T-helper 2 cell (primary cell): Measurements from ENCODE around the gene CLDN14.

Experiments used
- DNase-seq, 5 experiments: peaks; one replicate each; pipeline versions ENCODE4 v3.0.0 to v3.0.0-alpha.2; 2012 to 2022

The CLDN14 gene

DNA sequence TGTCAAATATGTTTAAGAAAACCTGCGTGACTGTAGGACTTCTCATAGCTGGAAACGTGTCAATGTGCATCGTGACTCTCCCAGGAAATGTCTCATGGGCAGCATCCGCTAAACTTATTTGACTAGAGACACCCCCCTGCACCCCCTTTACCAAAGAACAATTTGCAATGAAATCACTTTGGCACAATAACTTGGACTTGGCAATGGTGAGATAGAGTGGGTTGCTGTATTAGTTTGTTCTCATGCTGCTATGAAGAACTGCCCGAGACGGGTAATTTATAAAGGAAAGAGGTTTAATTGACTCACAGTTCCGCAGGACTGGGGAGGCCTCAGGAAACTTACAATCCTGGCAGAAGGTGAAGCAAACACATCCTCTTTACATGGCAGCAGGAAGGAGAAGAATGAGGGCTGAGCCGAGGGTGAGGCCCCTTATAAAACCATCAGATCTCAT lies 13.8 kb downstream of the CLDN14 start:
- no peak for DNase-seq

DNA sequence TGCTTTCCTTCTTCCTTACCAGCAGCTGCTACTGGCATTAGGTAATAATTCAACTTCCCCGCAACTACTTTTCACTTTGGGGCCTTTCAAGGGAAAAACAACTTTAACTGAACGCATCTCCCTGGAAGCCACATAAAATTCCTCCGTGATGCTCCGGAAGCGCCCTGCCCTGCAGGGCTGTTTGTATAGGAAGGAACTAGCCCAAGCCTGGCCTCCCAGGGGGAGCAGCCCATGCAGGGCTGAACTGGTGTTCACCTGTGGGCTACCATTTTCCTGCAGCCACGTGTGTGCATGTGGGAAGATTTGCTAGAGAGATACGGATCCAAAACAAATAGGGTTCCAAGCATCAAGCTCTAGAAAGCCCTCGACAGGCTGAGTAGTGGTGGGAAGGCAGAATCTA lies 14.4 kb downstream of the CLDN14 start:
- DNase-seq = no peak

DNA sequence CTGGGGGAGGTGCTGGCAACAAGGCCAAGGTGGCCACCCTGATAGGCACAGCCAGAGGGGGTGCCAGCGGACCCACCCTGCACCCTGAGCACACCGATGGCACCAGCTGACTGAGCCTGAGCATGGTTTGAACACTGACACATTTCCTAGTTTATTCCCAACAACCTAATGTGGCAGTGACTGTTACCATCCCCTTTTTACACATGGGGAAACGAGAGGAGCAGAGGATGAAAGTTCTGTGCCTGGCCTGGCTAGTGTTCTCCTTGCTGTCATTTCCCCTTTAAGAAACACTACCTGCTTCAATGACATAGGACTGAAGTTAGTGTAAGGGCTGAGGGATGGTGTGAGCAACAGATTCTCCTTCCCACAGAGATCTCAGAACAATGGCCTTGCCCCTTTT lies 15.3 kb downstream of the CLDN14 start:
- DNase-seq = no peak

DNA sequence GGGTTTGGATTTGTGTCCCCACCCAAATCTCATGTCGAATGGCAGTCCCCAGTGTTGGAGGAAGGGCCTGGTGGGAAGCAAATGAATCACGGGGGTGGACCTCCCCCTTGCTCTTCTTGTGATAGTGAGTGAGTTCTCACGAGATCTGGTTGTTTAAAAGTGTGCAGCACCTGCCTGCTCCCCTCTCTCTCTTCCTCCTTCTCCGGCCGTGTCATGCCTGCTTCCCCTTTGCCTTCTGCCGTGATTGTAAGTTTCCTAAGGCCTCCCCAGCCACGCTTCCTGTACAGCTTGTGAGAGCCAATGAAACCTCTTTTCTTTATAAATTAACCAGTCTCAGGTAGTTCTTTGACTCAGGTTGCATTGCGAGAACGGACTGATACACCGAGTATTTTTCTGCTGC lies 15.9 kb downstream of the CLDN14 start:
- no peak for DNase-seq

DNA sequence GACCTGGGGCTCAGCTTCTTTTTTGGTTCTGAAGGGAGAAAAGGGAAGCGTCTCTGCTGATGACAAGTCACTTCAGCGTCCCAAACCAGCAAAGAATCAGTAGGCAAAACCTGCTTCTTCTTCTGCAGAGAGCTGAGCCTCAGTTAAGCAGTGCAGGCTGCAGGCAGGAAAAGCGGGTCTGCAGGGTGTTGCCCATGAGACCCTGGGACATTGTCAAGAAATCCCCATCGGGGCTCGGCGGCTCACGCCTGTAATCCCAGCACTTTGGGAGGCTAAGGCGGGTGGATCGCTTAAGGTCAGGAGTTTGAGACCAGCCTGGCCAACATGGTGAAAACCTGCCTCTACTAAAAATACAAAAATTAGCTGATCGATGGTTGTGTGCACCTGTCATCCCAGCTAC lies 16.7 kb downstream of the CLDN14 start:
- DNase-seq = no peak

DNA sequence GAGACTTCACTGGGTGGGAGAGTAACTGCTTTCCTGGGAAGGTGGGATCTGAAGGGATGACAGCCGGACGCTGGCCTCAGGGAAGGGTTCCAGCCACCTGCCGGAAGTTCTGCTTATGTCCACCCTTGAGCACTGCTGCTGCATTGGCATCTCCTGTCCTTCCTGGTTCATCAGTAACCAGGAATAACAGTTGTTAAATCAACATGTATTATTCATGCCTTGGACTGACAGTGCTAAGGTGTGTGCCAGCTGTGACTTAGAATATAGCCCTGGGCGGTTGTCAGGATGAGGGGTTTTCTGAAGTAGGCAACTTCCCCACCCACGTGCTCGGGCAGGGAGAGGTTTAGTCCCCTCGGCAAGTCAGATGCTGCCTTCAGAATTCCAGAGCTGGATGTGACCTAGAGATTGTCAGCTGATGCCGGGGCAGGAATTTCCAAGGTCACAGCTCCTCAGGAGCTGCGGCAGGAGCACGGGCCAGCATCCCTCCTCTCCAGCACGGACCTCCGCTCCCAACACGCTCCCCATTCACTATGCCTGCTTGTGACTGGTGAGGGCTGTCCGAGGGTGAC lies 17.9 kb downstream of the CLDN14 start:
- DNase-seq = no peak

DNA sequence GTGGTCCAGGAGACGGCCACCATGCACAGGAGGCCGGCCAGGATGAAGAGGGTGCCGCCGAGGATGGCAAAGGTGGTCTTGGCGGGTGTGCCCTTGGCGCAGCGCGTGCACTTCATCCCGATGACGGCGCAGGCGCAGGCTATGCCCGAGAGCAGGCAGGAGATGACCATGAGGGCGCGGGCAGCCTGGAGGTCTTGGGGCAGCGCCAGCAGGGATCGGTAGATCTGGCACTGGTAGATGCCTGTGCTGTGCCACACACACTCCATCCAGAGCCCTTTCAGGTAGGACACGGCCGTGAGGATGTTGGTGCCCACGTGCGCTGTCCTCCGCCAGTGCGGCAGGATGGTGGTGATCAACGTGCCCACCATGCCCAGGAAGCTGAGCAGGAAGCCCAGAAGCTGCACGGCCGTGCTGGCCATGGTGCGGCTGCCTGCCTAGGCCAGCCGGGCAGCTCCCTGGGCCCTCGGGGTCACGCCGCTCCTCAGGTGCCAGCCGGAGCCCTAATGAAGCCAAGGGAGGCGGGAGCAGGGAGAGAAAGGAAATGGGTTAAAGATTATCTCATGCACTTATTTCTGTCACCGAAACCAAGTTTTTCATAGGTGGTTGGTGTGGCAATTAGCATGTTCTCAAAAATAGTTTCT lies 18.5 kb downstream of the CLDN14 start:
- DNase-seq = no peak

DNA sequence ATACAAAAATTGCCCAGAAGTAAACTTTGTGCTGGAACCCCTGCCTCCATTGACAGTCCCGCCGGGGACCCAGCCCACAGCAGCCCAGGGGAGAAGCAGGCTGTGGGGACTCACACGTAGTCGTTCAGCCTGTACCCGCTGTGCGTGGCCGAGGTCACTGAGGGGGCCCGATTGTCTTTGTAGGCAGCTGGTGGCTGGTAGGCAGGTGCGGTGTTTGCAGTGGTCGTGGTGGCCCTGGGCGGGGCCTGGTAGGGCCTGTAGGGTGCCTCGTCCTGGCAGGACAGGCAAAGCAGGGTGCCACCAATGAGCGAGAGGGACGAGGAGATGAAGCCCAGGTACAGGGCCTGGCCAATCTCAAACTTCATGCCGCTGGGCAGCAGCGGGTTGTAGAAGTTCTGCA lies 19.1 kb downstream of the CLDN14 start:
- no peak for DNase-seq

DNA sequence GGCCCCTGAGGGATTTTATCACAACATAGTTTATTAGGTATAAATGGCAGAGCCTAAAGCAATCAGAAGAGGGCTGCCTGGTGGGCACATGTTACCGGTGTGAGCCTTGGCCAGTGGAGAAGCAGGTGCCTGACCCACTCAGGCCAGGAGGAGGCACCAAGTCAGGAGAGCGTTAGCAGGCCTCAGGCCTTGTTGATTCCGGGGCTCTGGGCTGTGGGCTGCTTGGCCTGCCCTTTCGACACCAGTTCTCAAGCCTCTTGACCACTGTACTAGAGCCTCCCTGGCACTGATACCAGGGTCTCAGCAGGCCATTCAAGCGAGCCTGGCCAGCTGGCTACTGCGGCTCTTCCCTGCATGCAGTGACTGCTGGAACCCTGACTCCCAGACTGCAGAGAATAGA lies 20.8 kb downstream of the CLDN14 start:
- DNase-seq = no peak

DNA sequence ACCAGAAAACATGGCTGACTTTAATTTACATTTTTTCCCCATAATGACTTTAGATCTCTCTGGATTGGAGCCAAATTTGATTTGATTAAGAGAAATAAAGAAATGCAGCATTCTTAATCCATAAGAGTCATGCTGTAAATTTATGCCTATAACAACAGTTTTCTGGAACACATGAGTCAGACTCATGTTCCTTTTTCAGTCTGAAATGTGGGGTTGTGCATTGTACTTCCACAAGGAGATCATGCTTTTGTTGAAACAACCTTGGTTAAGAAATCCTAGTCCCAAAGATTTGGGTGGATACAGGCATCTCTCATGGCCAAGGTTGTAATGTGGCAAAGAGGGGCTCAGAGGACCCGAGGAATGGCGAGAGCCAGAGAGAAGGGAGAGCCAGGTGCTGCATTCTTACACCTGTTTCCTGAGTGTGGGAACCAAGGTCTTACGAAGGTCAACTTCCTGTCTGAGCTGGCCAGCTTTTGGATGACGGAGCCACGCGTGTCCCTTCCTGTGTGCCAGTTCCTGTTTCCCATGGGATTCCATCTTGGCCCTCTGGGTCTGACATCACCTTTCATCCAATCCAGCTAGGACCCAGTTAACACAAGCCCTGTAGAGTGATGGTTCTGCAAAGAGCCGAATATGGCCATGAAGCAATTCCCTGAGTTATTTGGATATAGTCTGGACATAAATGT lies 23.1 kb downstream of the CLDN14 start:
- no peak for DNase-seq

DNA sequence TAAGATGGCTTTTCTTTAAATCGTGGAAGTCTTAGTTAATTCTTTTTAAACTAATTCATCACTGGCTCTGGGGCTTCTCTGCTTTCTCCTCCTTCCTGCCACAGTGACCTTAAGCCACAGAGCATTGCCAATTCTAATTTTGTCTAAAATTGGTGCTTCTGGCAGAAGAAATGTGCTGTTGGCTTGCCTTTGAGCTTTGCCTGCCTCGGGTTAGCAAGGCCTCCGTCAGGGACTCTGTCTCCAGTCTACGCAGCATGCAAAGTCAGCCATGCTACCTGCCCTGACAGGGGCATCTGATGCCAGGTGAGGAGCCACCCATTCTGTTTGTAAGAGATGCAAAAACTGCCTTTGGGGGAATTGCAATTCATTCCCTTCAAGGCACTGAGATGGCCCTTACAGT lies 25.2 kb downstream of the CLDN14 start:
- no peak for DNase-seq

DNA sequence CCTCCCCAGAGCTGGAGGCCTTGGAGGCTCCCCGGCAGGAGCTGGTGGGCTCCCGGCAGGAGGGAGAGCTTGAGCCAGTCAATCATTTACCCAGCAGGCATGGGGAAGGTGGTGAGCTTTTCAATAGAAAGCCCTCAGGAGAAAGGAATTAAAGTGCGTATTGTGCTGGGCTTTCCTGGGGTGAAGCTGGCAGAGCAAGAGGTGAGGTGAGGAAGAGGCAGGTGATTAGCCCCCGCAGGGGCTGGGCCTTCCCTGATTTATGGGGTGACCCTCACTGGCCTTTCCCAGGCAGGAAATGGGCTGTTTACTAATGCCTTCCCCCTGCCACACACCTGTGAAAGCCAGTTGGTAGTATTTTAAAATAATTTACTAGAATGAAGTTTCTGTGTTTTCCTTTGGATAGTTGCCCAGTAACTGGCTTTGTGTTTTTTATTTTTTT lies 25.8 kb downstream of the CLDN14 start:
- no peak for DNase-seq

DNA sequence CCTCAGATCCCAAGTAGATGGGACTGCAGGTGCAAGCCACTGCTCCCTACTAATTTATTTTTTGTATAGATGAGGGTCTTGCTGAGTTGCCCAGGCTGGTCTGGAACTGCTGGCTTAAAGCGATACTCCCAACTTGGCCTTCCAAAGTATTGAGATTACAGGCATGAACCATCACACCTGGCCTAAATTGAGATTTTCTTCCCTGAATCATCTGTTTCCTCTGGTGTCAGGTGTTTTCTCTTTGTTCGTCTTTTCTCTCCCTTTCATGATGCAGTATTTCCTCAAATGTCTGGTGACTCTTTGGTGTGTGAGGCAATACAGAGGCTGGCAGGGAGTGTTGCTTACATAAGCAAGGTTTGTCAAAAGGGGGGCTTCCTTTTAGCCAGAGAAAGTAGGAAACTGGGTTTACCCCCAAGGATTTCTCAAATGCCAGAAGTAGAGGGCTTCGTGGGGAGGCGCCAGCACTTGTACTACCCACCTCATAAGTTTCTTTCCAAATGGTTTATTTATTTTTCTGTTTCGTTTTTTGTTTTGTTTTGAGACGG lies 27.6 kb downstream of the CLDN14 start:
- DNase-seq = no peak

DNA sequence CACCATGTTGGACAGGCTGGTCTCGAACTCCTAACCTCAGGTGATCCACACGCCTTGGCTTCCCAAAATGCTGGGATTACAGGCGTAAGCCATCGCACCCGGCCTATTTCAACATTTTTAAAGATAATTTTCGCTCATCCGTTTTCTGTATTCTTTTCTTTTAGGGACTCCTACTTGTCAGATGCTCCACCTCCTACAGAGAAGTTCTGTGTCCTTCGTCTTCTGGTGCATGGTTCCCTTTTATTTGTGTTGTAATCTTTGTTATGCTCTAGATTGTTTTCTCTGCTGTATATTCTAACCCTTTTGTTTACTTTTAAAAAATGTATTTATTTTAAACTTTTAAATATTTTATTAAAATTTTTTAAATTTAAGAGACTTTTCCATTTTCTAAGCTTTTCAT lies 28.4 kb downstream of the CLDN14 start:
- DNase-seq = no peak

DNA sequence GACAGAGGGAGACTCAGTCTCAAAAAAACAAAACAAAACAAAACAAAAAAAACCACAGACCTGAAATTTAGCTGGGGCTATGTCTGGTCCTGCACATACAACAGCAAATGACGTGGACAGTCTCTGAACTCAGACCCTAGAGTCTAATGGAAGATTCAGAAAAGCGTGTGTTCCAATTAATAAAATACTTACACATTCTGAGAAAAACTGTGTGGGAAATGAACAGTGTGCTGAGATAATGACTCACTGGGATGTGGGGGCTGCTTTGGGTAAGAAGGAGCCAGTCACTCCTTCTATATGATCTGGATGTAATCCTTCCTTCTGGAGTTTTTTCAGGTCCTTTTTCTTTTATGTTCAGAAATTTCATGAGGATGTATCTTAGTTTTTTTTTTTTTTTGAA lies 29.4 kb downstream of the CLDN14 start:
- no peak for DNase-seq

DNA sequence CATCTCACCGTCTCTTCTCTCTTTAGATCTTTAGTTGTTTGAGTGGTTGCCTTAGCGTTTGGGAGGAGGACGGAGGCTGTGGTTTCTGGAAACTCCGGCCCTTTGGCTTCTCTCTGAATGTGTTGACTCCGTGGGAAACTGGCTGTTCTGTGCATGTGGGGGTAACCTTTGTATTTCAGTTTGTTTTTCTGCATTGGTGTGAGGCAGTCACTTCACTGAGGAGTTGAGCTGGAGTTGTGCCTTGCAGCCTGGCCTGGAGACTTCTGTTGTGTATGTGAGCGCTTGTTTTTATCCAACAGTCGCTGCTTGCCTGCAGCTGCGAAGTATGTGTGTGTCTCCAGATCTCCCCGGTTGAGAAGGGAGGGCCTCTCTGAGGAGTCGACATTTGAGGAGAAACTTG lies 33.6 kb downstream of the CLDN14 start:
- no peak for DNase-seq

DNA sequence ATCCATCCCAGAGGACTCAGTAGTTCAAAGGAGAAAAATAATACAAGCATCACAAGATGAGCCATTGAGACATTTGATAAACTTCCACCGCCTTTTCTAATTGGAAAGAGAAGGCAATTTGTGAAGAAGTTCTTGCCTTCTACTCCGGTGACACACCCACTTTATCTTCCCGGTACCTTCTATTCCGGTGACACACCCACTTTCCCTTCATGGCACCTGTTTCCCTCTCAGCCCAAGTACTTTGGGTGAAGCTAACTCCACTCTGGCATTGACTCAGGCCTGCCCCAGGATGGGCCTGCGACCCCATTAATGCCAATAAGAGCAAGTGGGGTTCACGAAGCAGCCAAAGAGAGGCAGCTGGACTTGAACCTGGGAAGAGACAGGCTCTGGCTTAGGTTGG lies 38.2 kb downstream of the CLDN14 start:
- DNase-seq = no peak

DNA sequence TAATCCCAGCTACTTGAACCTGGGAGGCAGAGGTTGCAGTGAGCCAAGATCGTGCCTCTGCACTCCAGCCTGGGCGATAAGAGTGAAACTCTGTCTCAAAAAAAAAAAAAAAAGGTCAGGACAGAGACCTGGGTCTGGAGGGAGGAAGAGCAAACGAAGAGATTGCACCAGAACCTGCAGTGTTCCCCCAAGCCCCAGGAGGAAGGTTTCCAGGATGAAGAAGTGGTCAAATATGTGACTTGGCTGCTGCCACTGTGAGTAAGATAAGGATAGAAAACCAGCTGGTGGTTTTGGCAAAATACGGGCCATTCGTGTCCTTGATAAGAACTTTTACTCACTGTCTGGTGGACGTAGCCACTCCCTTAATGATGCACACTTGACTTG lies 42.2 kb downstream of the CLDN14 start:
- DNase-seq = no peak

DNA sequence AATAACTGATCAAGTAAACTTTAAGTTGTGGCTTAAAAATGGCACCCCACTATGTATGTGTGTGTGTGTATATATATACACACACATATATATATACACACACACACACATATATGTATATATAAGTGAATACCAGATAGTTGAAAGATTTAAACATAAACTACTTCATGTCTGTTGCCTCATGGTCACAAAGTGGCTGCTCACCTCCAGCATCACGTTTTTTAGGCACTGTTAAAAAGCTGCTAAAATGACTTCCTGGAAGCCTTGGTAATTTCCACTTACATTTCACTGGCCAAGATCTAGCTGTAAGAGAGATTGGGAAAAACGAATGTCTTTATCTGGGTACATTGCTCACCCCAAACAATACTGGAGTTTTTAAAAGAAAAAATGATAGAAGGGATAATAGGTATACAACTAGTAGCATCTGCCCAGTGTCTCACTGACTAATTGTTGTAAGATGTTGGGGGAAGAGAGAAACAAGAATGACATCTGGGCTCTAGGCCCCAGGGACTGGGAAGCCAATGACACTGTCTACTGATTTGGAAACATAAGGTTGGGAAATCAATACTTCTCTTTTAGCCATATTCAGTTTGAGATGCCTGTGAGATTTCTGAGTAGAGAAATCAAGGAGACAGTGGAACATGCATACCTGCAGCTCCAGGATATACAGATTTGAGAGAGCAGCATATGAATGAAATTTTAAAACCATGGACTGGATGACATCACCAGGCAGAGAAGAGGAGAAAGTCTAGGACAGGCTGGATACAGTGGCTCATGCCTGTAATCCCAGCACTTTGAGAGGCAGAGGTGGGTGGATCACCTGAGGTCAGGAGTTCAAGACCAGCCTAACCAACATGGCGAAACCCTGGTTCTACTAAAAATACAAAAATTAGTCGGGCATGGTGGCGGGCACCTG lies 42.8 kb downstream of the CLDN14 start:
- DNase-seq = no peak

DNA sequence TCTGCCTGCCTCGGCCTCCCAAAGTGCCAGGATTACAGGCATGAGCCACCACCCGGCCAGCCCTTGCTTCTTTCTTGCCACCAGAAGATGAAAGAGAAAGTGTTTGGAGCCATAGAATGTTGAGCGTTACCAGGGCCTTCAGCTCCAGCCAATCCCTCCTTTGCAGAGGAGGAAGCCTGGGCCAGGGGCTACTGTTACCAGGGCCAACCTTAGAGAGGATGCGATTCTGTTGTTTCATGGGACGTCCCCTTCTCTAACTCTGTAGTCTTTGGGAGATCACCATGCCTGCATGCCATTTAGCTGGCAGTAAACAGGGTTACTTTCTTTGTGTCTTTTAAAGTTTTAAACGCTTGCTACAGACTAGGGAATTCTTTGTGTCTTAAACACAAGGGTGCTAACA lies 45.8 kb downstream of the CLDN14 start:
- DNase-seq = no peak

DNA sequence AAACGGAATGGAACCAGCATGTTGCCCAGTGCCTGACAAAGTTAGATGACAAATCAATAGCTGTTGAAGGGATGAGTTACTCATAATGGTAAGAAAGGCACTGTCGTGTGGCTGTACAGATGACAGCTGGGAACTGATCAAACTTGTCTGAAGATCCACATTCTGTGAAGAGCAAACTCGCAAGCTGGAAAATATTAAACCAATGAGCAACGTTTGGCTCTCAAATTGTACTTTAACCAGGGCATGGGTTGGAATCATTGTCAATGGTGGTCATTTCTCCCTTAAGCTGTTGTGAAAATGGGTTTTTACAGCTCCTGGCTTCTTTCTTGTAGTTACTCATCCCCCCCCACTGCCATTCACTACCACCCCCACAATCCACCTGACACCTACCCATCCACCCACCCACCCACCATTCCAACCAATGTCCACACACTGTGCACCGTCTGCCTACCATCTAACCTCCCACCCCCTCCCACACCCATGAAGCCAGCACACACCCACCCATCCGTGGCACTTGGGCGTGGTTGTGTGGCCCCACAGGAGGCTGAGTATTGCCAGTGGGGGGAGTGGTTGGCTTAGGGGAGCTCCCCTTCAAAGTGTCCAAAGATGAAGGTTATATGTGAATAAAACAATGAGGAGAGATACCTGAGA lies 46.7 kb downstream of the CLDN14 start:
- no peak for DNase-seq

DNA sequence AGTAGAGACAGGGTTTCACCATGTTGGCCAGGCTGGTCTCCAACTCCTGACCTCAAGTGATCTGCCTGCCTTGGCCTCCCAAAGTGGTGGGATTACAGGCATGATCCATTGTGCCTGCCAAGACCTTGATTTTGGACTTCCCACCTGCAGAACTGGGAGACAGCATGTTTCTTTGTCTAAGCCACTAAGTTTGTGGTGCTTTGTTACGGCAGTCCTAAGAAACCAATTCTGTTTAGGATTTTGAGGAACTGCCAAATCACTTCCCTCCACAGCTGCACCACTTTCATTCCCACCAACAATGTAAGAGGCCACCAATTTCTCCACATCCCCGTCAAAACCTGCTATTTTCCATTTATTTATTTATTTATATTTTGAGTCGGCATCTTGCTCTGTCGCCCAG lies 48.7 kb downstream of the CLDN14 start:
- no peak for DNase-seq

DNA sequence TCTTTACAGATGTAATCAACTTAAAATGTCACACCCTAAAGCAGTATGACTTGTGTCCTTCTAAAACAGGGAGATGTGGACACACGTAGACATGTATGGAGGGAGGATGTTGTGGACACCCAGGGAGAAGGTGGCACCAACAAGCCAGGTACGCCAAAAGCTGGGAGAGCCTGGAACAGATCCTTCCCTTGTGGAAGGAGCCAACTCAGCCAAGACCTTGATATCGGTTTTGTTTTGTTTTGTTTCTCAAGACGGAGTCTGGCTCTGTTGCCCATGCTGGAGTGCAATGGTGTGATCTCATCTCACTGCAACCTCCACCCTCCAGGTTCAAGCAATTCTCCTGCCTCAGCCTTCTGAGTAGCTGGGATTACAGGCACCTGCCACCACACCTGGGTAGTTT lies 49.1 kb downstream of the CLDN14 start:
- no peak for DNase-seq
